Measurements from ENCODE around the gene RIOK3. TPM values are rescaled to one million over a fixed set of nuclear protein-coding genes. Genes with fewer than 3 reads are reported as not detected.
"Not testable (repeated sequence)": the region's sequence is repeated elsewhere in the genome, so short reads cannot be mapped to it uniquely, and the experiment has no call there.

Gene RIOK3
- polyA plus RNA-seq (2012; ENCODE audit: insufficient read depth, insufficient read length) = 20.6 TPM

DNA sequence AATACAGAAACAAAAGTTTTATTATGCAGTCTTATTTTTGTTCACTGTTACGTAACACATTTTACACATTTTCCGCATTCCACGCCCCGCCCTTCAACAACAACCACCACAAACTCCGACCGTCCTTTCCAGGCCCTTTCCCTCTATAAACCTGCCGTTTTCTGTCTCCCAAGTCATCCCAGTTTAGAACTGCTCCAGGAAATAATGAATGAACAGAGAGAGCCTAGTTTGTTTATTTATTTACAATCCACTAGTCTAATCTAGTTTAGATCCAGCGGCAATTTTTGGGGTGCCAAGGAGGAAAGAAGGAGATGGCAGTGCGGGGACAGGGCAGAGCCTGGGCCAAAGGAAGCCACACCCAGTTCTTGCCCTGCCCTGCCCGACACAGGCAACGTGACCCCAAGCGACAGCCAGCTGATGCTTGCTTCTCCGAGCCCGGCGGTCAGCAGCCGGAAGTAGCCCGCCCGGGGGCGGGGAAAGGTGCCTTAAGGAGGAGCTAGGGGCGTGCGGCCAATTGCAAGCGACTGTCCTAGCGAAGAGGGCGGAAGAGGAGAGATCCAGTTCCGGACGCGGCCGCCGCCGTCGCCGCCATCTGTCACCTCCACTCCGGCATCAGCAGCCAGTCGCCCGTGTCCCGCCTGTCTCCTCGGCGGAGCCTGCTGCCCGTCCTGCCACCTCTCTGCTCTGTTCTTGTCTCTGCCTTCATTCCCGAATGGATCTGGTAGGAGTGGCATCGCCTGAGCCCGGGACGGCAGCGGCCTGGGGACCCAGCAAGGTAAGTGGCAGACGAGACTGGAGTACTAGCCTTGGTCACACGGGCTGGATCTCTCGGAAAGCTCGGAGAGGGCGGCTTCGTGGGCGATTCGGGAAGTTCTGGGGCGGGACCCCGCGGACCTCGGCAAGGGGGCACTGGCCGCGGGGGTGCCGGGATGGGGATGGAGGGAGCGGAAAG lies at the start of gene RIOK3:
RIOK3 (plus strand) TSS at position 560 of the 952 bp plus-strand sequence; CDS start at position 713, 153 bp downstream.
- peak; percentile 70 for DNase-seq (ENCODE audit: low read depth, low spot score)
- peak within 1 kb of the TSS; percentile 94 for H3K4me3 ChIP-seq (ENCODE audit: low read length)

GRCh38 chr18:23403310-23403709 lies 49.8 kb upstream of the RIOK3 start:
- H3K4me3 ChIP-seq (ENCODE audit: low read length) = no peak overlapping the region
- DNase-seq (ENCODE audit: low read depth, low spot score) = no peak

- DNase-seq (ENCODE audit: low read depth, low spot score) = no peak
- H3K4me3 ChIP-seq (ENCODE audit: low read length) = no peak overlapping the region
These were observed 47.5 kb upstream of the RIOK3 start for GRCh38 chr18:23405636-23406035.

GRCh38 chr18:23406271-23406787 lies 46.8 kb upstream of the RIOK3 start:
- no peak for DNase-seq (ENCODE audit: low read depth, low spot score)
- H3K4me3 ChIP-seq (ENCODE audit: low read length) = no peak overlapping the region

- no peak for DNase-seq (ENCODE audit: low read depth, low spot score)
- no peak overlapping the region for H3K4me3 ChIP-seq (ENCODE audit: low read length)
These were observed 40.6 kb upstream of the RIOK3 start for GRCh38 chr18:23412351-23412964.

- H3K4me3 ChIP-seq (ENCODE audit: low read length) = no peak overlapping the region
- no peak for DNase-seq (ENCODE audit: low read depth, low spot score)
These were observed 37.6 kb upstream of the RIOK3 start for GRCh38 chr18:23415515-23415914.

- DNase-seq (ENCODE audit: low read depth, low spot score) = no peak
- no peak overlapping the region for H3K4me3 ChIP-seq (ENCODE audit: low read length)
These were observed 36.8 kb upstream of the RIOK3 start for GRCh38 chr18:23416298-23416697.

GRCh38 chr18:23421277-23421676 lies 31.8 kb upstream of the RIOK3 start:
- no peak overlapping the region for H3K4me3 ChIP-seq (ENCODE audit: low read length)
- no peak for DNase-seq (ENCODE audit: low read depth, low spot score)

DNA sequence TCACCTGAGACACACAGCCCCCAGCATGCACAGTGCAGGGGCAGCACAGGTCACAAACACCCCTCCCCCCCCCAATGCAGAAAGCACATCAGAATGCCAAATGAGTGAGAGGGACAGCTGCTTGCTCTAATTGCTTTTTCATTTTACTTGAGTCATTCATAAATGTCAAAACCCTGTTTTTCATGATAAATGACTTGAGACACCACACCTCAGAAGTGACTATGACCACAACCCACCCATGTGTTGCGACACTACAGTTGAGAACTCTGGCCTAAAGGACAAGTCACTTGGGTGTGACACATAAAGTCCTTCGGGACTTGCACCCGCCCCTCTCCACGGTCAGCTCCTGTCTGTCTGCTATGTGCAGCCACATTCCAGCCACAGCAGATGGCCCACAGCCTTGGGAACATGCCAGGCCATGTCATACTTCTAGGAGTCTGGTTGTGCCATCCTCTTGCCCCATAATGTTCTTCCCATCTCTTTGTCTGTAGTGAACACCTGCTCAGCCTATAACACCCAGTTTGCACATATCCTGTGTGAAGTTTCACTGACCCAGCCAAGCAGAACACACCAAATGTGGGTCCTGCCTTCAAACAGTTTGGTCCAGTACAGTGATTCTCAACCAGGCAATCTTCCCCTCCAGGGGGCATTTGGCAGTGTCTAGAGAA lies 30.2 kb upstream of the RIOK3 start:
- no peak overlapping the region for H3K4me3 ChIP-seq (ENCODE audit: low read length)
- no peak for DNase-seq (ENCODE audit: low read depth, low spot score)

- no peak for DNase-seq (ENCODE audit: low read depth, low spot score)
- no peak overlapping the region for H3K4me3 ChIP-seq (ENCODE audit: low read length)
These were observed 28.5 kb upstream of the RIOK3 start for GRCh38 chr18:23424616-23425015.

- no peak overlapping the region for H3K4me3 ChIP-seq (ENCODE audit: low read length)
- DNase-seq (ENCODE audit: low read depth, low spot score) = no peak
These were observed 24.3 kb upstream of the RIOK3 start for GRCh38 chr18:23428821-23429220.

DNA sequence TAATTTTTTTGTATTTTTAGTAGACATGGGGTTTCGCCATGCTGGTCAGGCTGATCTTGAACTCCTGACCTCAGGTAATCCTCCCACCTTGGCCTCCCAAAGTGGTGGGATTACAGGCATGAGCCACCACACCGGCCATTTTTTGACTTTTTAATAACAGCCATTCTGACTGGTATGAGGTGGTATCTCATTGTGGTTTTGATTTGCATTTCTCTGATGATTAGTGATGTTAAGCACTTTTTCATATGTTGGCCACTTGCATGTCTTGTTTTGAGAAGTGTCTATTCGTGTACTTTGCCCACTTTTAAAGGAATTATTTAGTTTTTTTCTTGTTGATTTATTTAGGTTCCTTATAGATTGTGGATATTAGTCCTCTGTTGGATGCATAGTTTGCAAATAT lies 23.5 kb upstream of the RIOK3 start:
- DNase-seq (ENCODE audit: low read depth, low spot score); H3K4me3 ChIP-seq (ENCODE audit: low read length): not testable (repeated sequence)

DNA sequence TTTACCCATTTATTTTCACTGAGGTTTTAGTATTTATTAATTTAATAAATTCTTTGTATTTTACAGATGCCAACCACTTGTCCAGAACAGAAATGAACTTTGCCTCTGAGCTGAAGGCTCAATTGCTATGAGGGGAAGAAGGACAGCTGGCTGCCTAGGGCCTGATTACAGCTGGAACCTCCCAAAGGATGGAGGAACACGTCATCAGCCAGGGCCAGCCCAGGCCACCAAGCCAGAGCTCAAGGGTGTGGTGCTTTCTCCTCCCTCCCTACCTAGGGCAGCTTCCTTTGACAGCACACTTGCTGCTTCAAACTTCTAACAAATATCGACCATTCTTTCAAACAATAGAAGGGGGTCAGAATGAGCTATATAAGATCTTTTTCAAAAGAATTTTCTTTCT lies 19.7 kb upstream of the RIOK3 start:
- no peak overlapping the region for H3K4me3 ChIP-seq (ENCODE audit: low read length)
- DNase-seq (ENCODE audit: low read depth, low spot score) = no peak

- DNase-seq (ENCODE audit: low read depth, low spot score) = peak; percentile 45
- peak overlapping the region; percentile 93 for H3K4me3 ChIP-seq (ENCODE audit: low read length)
These were observed 15.6 kb upstream of the RIOK3 start for GRCh38 chr18:23437357-23438045.

- peak overlapping the region; percentile 93 for H3K4me3 ChIP-seq (ENCODE audit: low read length)
- DNase-seq (ENCODE audit: low read depth, low spot score) = no peak
These were observed 15.1 kb upstream of the RIOK3 start for GRCh38 chr18:23438046-23438377.

DNA sequence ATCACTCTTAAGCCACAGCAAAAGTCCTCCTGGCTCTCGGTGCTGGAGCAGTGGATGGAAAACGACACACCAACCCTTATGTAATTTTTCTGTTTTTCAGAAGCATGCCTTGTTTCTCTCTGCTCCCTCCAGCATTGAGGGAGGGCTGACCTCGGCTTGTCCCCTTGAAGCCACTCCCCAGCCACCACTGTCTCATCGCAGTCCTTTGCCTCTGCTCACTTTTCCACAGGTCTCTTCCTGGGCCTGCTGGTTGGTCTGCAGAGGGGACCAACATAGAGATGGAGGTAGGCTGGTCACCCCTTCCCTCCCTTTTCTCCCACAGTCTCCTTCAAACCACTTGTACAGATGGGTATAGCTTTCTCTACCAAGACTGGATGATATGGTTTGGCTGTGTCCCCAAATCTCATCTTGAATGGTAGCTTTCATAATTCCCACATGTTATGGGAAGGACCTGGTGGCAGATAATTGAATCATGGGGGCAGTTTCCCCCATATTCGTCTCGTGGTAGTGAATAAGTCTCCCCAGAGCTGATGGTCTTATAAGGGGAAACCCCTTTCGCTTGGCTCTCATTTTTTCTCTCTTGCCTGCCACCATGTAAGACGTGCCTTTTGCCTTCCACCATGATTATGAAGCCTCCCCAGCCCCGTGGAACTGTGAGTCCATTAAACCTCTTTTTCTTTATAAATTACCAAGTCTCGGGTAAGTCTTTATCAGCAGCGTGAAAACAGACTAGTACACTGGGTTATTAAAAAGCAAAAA lies 14.3 kb upstream of the RIOK3 start:
- no peak overlapping the region for H3K4me3 ChIP-seq (ENCODE audit: low read length)
- no peak for DNase-seq (ENCODE audit: low read depth, low spot score)

DNA sequence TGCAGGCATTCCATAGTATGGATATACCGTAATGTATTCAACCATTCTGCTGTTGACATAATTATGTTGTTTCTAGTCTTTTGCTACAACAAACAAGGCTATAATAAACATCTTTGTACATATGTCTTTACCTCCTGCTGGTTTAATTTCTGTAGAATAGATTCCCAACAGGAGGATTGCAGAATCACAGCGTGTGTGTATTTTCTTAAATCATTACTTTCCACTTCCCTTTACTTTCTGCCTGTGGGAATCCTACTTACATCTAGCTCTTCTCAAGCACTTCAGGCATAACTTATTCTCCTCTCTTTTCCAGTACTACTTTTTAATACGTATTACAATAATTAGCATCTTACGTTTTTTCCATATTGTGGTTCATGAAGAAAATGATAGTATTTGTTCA lies 13.0 kb upstream of the RIOK3 start:
- no peak overlapping the region for H3K4me3 ChIP-seq (ENCODE audit: low read length)

DNA sequence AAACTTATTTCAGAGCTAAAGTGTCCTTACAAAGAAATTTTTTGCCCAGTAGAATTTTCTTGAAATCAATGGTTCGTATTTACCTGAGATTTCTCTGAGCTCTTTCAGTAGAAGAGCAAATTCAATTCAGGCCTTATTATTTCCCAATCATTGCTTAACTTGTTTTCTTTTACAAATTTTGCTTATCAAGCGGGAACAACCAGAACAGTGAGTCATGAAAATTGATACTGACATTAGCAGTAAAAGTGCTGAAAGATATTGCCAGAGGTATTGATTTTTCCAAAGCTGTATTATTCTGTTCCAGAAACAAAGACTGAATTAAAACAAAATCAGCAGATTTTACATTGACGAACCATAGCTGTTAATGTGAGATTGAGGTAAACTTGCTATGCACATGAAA lies 10.1 kb upstream of the RIOK3 start:
- DNase-seq (ENCODE audit: low read depth, low spot score) = no peak
- no peak overlapping the region for H3K4me3 ChIP-seq (ENCODE audit: low read length)

More for the DNA sequence above, 13.0 kb upstream of the RIOK3 start:
- DNase-seq (ENCODE audit: low read depth, low spot score) = no peak
